Keratinocyte (primary cell): Measurements from ENCODE around the gene BCAT1.

Experiments
- CTCF ChIP-seq, 3 experiments: IDR thresholded peaks in 1 of 3; conservative IDR thresholded peaks in 1 of 3; optimal IDR thresholded peaks in 1 of 3; 2 replicates in 2 of 3; 3 replicates in 1 of 3; pipeline versions ENCODE3 to v1.5.1; 2011; ENCODE audit warnings: low read length in 3 of 3, mild to moderate bottlenecking in 3 of 3, moderate library complexity in 2 of 3, control low read depth in 1 of 3, inconsistent platforms in 1 of 3; ENCODE audit not compliant: insufficient read depth in 2 of 3; ENCODE audit errors: extremely low read depth in 1 of 3
- EZH2 ChIP-seq: IDR thresholded peaks from one replicate; pipeline ENCODE4 v1.6.1; 2012; ENCODE audit warnings: inconsistent platforms, mild to moderate bottlenecking, low read length, moderate library complexity

- TF ChIP-seq CTCF (optimal IDR thresholded peaks at IDR 0.05 in 1 of 3, IDR thresholded peaks at IDR 0.05 in 1 of 3, conservative IDR thresholded peaks at IDR 0.05 in 1 of 3; ENCODE audit: extremely low read depth in 1 of 3, insufficient read depth in 2 of 3, low read length in 3 of 3) (no peak), EZH2 (no peak)
Measured at GRCh38 chr12:24888813-24889212, 60.1 kb downstream of the BCAT1 start.
